Measurements from ENCODE around the gene ALPG. TPM values are rescaled to one million over a fixed set of nuclear protein-coding genes. Genes with fewer than 3 reads are reported as not detected.
A peak's percentile ranks its signal among the peaks of the same experiment; 100 is the strongest.

ALPG gene
- polyA plus RNA-seq (2013, experiment 1 of 2): not detected
- not detected for polyA plus RNA-seq (2013, experiment 2 of 2)

- H3K27me3 ChIP-seq (ENCODE audit: control insufficient read depth in 3 of 3, insufficient read depth in 3 of 3, low read depth in 1 of 3, low read length in 3 of 3): peaks cover 0 to 16% (median 0%) of the 10 kb centered on the region in 3 experiments
These were observed at the start of gene ALPG for GRCh38 chr2:232406556-232407310. ALPG (plus strand) TSS chr2:232406844; CDS start chr2:232406895, 51 bp downstream.

DNA sequence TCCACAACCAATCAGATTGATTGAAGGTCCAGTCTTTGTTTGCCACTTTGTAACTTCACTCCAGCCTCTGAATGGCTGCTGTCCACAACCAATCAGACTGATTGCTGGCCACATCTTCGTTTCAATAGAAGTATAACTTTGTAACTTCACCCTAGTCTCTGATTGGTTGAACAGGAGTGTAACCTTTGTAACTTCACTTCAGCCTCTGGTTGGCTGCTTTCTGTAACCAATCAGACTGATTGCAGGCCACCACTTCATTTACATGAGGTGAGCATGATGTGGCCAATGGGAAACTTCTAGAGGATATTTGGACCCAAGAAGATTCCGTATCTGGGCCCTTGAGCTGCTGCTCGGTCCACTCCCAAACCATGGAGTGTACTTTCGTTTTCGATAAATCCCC, 45.0 kb upstream of the ALPG start:
- Histone ChIP-seq H3K4me1 (ENCODE audit: control insufficient read depth in 2 of 2, insufficient read depth in 1 of 2, low read depth in 1 of 2, low read length in 2 of 2) (no peaks in the 10 kb centered on the region), H2AK5ac (ENCODE audit: low read depth, low read length) (no peak overlapping the region), H2BK12ac (ENCODE audit: low read length) (no peak overlapping the region), H2BK120ac (ENCODE audit: low read depth, low read length) (no peak overlapping the region), H3K27me3 (ENCODE audit: control insufficient read depth in 3 of 3, insufficient read depth in 3 of 3, low read depth in 1 of 3, low read length in 3 of 3) (no peaks in the 10 kb centered on the region), H2BK5ac (ENCODE audit: low read length) (no peak overlapping the region), H3K23ac (ENCODE audit: low read depth, low read length, poor library complexity) (no peak overlapping the region), H3K27ac (replicated peaks; ENCODE audit: low read length) (no peak overlapping the region), H4K8ac (ENCODE audit: low read depth, low read length) (no peak overlapping the region), H3K79me1 (ENCODE audit: low read depth, low read length) (no peaks in the 10 kb centered on the region), H3K4ac (ENCODE audit: low read length) (no peak overlapping the region), H3K18ac (ENCODE audit: low read length) (no peak overlapping the region), H4K91ac (ENCODE audit: low read depth, low read length, poor library complexity) (no peak overlapping the region), H3K4me3 (ENCODE audit: low read length in 2 of 2) (no peak overlapping the region), H3K9ac (ENCODE audit: low read depth, low read length, poor library complexity) (no peak overlapping the region), H3K9me3 (replicated peaks in 1 of 2; ENCODE audit: control insufficient read depth in 2 of 2, insufficient read depth in 1 of 2, low read depth in 1 of 2, low read length in 2 of 2) (no peaks in the 10 kb centered on the region), H3K36me3 (replicated peaks in 1 of 2; ENCODE audit: control insufficient read depth in 2 of 2, insufficient read depth in 2 of 2, low read length in 2 of 2) (no peaks in the 10 kb centered on the region), H2BK15ac (ENCODE audit: low read length) (no peak overlapping the region), H3K14ac (ENCODE audit: low read length) (no peak overlapping the region), H2AFZ (ENCODE audit: low read length) (no peak overlapping the region), H3K4me2 (ENCODE audit: insufficient read depth, low read length, poor library complexity, severe bottlenecking) (no peak overlapping the region)
- no peak for DNase-seq (ENCODE audit: low spot score)
- no CpG with 5 or more reads among the region's 5 CpGs for WGBS, 2 donors (ENCODE audit: extremely low coverage in 2 of 2, insufficient read length in 2 of 2, insufficient replicate concordance in 1 of 2)

More at GRCh38 chr2:232406556-232407310, at the start of gene ALPG:
- Histone ChIP-seq H4K8ac (ENCODE audit: low read depth, low read length) (peak within 1 kb of the TSS; percentile 92), H2AFZ (ENCODE audit: low read length) (no peak within 1 kb of the TSS), H3K4me1 (ENCODE audit: control insufficient read depth in 2 of 2, insufficient read depth in 1 of 2, low read depth in 1 of 2, low read length in 2 of 2) (no peaks in the 10 kb centered on the region), H2BK15ac (ENCODE audit: low read length) (no peak within 1 kb of the TSS), H4K91ac (ENCODE audit: low read depth, low read length, poor library complexity) (no peak within 1 kb of the TSS), H3K18ac (ENCODE audit: low read length) (peak within 1 kb of the TSS; percentile 76), H3K9me3 (replicated peaks in 1 of 2; ENCODE audit: control insufficient read depth in 2 of 2, insufficient read depth in 1 of 2, low read depth in 1 of 2, low read length in 2 of 2) (no peaks in the 10 kb centered on the region), H2BK5ac (ENCODE audit: low read length) (no peak within 1 kb of the TSS), H3K14ac (ENCODE audit: low read length) (no peak within 1 kb of the TSS), H3K9ac (ENCODE audit: low read depth, low read length, poor library complexity) (no peak within 1 kb of the TSS), H3K4ac (ENCODE audit: low read length) (no peak within 1 kb of the TSS), H2AK5ac (ENCODE audit: low read depth, low read length) (peak within 1 kb of the TSS; percentile 92), H3K23ac (ENCODE audit: low read depth, low read length, poor library complexity) (peak within 1 kb of the TSS; percentile 31), H2BK12ac (ENCODE audit: low read length) (peak within 1 kb of the TSS; percentile 41), H3K36me3 (replicated peaks in 1 of 2; ENCODE audit: control insufficient read depth in 2 of 2, insufficient read depth in 2 of 2, low read length in 2 of 2) (no peaks in the 10 kb centered on the region), H3K4me3 (ENCODE audit: low read length in 2 of 2) (no peak within 1 kb of the TSS), H2BK120ac (ENCODE audit: low read depth, low read length) (no peak within 1 kb of the TSS), H3K4me2 (ENCODE audit: insufficient read depth, low read length, poor library complexity, severe bottlenecking) (no peak within 1 kb of the TSS), H3K79me1 (ENCODE audit: low read depth, low read length) (no peaks in the 10 kb centered on the region), H3K27ac (replicated peaks; ENCODE audit: low read length) (no peak within 1 kb of the TSS)
- WGBS, 2 donors (ENCODE audit: extremely low coverage in 2 of 2, insufficient read length in 2 of 2, insufficient replicate concordance in 1 of 2): no CpG with 5 or more reads among the region's 17 CpGs
- DNase-seq (ENCODE audit: low spot score): no peak

- Histone ChIP-seq H3K27me3 (ENCODE audit: control insufficient read depth in 3 of 3, insufficient read depth in 3 of 3, low read depth in 1 of 3, low read length in 3 of 3) (no peaks in the 10 kb centered on the region), H4K91ac (ENCODE audit: low read depth, low read length, poor library complexity) (no peak overlapping the region), H3K9me3 (replicated peaks in 1 of 2; ENCODE audit: control insufficient read depth in 2 of 2, insufficient read depth in 1 of 2, low read depth in 1 of 2, low read length in 2 of 2) (no peaks in the 10 kb centered on the region), H3K4me3 (ENCODE audit: low read length in 2 of 2) (peak overlapping the region in 1 of 2 donors; percentile 54), H2BK15ac (ENCODE audit: low read length) (no peak overlapping the region), H2BK5ac (ENCODE audit: low read length) (no peak overlapping the region), H3K4me2 (ENCODE audit: insufficient read depth, low read length, poor library complexity, severe bottlenecking) (no peak overlapping the region), H3K4me1 (ENCODE audit: control insufficient read depth in 2 of 2, insufficient read depth in 1 of 2, low read depth in 1 of 2, low read length in 2 of 2) (no peaks in the 10 kb centered on the region), H3K27ac (replicated peaks; ENCODE audit: low read length) (no peak overlapping the region), H2AK5ac (ENCODE audit: low read depth, low read length) (no peak overlapping the region), H4K8ac (ENCODE audit: low read depth, low read length) (no peak overlapping the region), H2BK120ac (ENCODE audit: low read depth, low read length) (no peak overlapping the region), H3K9ac (ENCODE audit: low read depth, low read length, poor library complexity) (no peak overlapping the region), H2BK12ac (ENCODE audit: low read length) (no peak overlapping the region), H2AFZ (ENCODE audit: low read length) (no peak overlapping the region), H3K4ac (ENCODE audit: low read length) (no peak overlapping the region), H3K23ac (ENCODE audit: low read depth, low read length, poor library complexity) (no peak overlapping the region), H3K14ac (ENCODE audit: low read length) (no peak overlapping the region), H3K36me3 (replicated peaks in 1 of 2; ENCODE audit: control insufficient read depth in 2 of 2, insufficient read depth in 2 of 2, low read length in 2 of 2) (no peaks in the 10 kb centered on the region), H3K79me1 (ENCODE audit: low read depth, low read length) (no peaks in the 10 kb centered on the region), H3K18ac (ENCODE audit: low read length) (peak overlapping the region; percentile 33)
- DNase-seq (ENCODE audit: low spot score): no peak
- no CpG with 5 or more reads among the region's 8 CpGs for whole genome bisulfite sequencing, 2 donors (ENCODE audit: extremely low coverage in 2 of 2, insufficient read length in 2 of 2, insufficient replicate concordance in 1 of 2)
These were observed 44.3 kb upstream of the ALPG start for GRCh38 chr2:232362174-232362900.

Measured in neuronal stem cell (in vitro differentiated cells).